ENCODE measurements around the gene CGB5.

DNA sequence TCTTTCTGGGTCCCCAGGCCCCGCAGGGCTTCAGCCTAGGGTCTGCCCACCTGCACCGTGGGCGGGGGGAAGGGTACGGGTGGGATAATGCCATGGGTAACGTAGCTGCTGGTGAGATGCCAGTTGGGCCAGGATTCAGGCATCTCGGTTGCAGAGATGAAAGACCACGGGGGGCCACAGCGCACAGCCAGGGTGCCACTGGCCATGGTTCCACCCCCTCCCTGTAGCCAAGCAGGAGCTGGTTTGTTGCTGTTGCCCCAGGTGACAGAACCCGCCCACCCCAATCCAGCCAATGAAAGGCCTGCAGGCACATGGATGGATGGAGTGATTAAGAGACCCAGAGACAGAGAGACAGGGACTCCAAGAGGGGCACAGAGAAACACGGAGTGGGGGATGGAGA lies 14.9 kb downstream of the CGB5 start:
- TF ChIP-seq, protein P1, sequence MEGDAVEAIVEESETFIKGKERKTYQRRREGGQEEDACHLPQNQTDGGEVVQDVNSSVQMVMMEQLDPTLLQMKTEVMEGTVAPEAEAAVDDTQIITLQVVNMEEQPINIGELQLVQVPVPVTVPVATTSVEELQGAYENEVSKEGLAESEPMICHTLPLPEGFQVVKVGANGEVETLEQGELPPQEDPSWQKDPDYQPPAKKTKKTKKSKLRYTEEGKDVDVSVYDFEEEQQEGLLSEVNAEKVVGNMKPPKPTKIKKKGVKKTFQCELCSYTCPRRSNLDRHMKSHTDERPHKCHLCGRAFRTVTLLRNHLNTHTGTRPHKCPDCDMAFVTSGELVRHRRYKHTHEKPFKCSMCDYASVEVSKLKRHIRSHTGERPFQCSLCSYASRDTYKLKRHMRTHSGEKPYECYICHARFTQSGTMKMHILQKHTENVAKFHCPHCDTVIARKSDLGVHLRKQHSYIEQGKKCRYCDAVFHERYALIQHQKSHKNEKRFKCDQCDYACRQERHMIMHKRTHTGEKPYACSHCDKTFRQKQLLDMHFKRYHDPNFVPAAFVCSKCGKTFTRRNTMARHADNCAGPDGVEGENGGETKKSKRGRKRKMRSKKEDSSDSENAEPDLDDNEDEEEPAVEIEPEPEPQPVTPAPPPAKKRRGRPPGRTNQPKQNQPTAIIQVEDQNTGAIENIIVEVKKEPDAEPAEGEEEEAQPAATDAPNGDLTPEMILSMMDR (IDR thresholded peaks at IDR 0.05), result no peak
- no peak for TF ChIP-seq EP300 (IDR thresholded peaks at IDR 0.05)

Data from esophagus muscularis mucosa (tissue), 3 donors.